H7 (cell line): ENCODE results near the gene ANGPT4. TPM values are rescaled to one million over a fixed set of nuclear protein-coding genes. Genes with fewer than 3 reads are reported as not detected.

Experiments
- DNase-seq: peaks from one replicate; pipeline ENCODE4 v3.0.0; 2012
- H3K27me3 ChIP-seq: 2 replicates; pipeline ENCODE4 v1.6.0; 2011; ENCODE audit warnings: mild to moderate bottlenecking, low read length; ENCODE audit not compliant: control insufficient read depth, insufficient read depth
- H3K36me3 ChIP-seq: replicated peaks from 2 replicates; pipeline ENCODE4 v1.5.1; 2011; ENCODE audit warnings: low read length; ENCODE audit not compliant: control insufficient read depth, insufficient read depth
- H3K4me3 ChIP-seq: 2 replicates; pipeline ENCODE4 v1.5.1; 2011; ENCODE audit warnings: low read depth, mild to moderate bottlenecking, control low read depth, low read length, moderate library complexity; ENCODE audit not compliant: insufficient read depth
- total RNA-seq: library from RNA; depleted of rRNA; stranded (reverse); fragments of >200 nt; shearing (Covaris generic); gene quantifications from 2 replicates; pipeline ENCODE4 v1.2.3, GENCODE V29; 2014; rRNA removed

The ANGPT4 gene, protein sequence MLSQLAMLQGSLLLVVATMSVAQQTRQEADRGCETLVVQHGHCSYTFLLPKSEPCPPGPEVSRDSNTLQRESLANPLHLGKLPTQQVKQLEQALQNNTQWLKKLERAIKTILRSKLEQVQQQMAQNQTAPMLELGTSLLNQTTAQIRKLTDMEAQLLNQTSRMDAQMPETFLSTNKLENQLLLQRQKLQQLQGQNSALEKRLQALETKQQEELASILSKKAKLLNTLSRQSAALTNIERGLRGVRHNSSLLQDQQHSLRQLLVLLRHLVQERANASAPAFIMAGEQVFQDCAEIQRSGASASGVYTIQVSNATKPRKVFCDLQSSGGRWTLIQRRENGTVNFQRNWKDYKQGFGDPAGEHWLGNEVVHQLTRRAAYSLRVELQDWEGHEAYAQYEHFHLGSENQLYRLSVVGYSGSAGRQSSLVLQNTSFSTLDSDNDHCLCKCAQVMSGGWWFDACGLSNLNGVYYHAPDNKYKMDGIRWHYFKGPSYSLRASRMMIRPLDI
- total RNA-seq, result 0.11 and 0.31 TPM in 2 replicates

DNA sequence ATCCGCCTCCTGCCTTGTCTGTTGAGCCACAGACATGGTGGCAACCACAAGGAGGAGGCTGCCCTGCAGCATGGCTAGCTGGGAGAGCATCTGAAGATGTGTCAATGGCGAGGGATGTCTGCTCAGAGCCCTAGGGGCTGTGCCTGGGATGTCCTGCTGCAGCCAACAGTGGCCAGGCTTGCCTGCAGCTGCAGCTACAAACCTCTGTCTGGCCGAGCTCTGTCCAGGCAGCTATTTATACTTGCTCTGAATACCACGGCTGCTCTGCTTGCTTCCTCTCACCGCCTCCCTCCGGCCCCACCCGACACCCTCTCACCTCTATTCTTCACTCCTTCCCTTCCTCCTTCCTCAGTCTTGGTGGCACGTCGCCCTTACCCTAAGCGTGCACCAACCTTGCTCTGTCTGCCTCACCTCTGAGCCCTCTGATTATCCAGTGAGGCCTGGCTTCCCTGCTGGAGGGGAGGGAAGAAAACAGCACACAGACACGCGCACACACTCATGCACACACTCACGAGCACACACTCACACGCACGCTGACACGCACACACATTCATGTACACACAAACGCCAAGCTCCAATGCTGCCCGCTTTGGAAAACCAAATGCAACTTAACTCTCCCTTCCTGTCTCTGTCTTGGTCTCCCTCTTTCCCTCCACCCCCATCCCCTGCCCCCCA, at the start of gene ANGPT4:
Gene ANGPT4, minus strand, starts transcription at position 210 of the 675 bp plus-strand sequence. Its CDS starts 120 bp downstream, at position 90.
- no peaks in the 10 kb centered on the region for H3K36me3 ChIP-seq
- H3K27me3 ChIP-seq, result no peaks in the 10 kb centered on the region
- no peak within 1 kb of the TSS for H3K4me3 ChIP-seq
- peak; percentile 55 for DNase-seq

DNA sequence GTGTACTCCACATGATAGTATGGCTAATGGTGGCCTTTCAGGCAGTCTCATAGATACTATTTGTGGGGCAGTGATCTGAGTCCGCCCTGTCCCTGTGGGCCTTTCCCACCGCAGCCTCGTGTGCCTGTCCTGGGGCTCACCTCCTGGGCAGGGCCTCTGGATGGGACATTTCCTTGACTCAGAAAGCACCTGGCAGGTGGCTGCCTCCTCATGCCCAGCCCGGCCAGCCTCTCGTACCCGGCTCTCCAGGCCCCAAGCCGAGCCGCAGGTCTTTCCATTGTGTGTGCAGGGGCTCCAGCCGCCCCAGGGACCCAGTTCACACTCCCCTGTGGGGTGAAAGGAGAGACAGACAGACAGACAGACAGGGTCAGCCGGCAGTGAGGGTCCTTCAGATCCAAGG, 47.7 kb upstream of the ANGPT4 start:
- DNase-seq, result peak; percentile 23
- Histone ChIP-seq H3K27me3 (no peaks in the 10 kb centered on the region), H3K36me3 (no peaks in the 10 kb centered on the region), H3K4me3 (no peak overlapping the region)

DNA sequence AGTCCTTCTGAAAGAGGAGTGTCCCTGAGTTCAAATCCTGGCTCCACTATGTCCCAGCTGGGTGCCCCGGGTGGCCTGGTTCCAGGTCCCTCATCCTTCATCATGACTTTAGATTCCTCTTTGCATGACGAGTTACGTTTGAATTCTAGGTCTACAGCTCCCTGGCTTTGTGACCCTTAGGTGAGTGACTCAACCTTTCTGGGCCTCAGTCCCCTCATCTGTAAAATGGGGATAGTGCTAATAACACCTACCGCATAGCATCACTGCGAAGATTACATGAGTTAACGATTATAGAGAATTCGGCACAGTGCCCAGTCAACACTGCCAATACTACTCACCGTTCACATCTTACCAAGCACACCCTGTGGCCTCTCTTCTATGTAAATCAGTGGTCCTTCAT, 46.5 kb upstream of the ANGPT4 start:
- no peak for DNase-seq
- no peak overlapping the region for H3K4me3 ChIP-seq
- no peaks in the 10 kb centered on the region for H3K27me3 ChIP-seq
- no peaks in the 10 kb centered on the region for H3K36me3 ChIP-seq

DNA sequence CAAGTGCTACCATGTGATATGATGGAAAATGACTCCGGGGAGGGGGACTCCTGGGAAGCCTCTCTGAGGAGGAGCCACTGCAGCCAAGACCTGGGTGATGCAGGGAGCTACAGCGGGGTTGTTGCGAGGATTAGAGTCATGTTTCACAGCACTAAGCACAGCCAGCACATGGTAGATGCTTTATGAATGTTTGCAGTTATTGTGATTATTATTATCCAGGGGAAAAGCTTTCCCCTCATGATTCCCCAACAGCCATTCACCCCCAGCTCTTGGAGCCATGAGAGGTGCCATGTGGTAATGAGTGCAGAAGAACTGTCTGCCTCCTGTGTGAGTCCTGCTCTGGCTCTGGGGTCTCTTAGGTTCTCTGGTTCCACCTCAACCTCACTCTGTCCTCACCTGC, 46.1 kb upstream of the ANGPT4 start:
- no peaks in the 10 kb centered on the region for H3K27me3 ChIP-seq
- no peak for DNase-seq
- H3K36me3 ChIP-seq, result no peaks in the 10 kb centered on the region
- H3K4me3 ChIP-seq, result no peak overlapping the region

DNA sequence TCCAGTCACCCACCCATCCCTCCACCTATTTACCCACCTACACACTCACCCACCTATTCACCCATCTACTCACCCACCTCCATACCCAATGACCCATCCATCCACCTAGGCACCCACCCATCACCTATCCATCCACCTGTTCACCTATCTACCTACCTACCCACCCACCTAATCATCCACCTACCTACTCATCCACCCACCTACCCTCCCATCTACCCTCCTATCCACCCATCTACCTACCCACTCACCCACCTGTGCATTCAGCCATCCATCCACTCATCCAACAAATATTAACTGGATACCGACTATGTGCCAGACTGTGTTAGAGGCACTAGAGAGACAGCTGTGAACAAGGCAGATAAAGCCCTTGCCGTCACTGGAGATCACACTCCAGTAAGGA, 45.6 kb upstream of the ANGPT4 start:
- Histone ChIP-seq H3K27me3 (no peaks in the 10 kb centered on the region), H3K4me3 (no peak overlapping the region), H3K36me3 (no peaks in the 10 kb centered on the region)
- no peak for DNase-seq

DNA sequence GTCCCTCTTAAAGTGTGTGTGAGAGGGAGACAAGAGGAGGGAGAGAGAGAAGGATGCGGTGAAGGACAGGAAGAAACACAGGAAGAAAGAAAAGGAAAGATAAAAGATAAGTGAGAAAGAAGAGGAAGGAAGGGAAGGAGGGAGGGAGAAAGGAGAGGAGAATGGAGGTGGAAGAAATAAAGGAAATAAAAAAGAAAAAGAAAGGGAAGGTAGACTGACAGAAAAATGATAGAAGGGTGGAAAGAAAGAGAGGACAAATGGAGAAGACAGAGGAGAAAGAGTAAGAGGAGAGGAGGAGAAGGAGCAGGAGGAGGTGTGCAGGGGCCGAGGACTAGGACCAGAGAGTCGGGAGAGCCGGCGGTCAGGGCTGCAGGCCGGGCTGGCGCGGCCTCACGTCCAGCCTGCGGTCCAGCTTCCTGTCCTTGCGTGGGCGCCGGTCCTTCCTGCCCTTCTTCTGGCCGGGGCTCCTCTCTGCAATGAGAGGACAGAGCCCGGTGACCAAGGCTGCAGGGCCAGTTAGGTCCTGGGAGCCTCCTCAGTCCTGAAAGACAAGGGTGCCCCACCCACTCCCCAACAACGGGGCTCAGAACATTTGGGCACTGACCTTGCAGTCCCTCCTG, 44.0 kb upstream of the ANGPT4 start:
- Histone ChIP-seq H3K36me3 (no peaks in the 10 kb centered on the region), H3K27me3 (no peaks in the 10 kb centered on the region), H3K4me3 (no peak overlapping the region)
- DNase-seq, result peak; percentile 43

DNA sequence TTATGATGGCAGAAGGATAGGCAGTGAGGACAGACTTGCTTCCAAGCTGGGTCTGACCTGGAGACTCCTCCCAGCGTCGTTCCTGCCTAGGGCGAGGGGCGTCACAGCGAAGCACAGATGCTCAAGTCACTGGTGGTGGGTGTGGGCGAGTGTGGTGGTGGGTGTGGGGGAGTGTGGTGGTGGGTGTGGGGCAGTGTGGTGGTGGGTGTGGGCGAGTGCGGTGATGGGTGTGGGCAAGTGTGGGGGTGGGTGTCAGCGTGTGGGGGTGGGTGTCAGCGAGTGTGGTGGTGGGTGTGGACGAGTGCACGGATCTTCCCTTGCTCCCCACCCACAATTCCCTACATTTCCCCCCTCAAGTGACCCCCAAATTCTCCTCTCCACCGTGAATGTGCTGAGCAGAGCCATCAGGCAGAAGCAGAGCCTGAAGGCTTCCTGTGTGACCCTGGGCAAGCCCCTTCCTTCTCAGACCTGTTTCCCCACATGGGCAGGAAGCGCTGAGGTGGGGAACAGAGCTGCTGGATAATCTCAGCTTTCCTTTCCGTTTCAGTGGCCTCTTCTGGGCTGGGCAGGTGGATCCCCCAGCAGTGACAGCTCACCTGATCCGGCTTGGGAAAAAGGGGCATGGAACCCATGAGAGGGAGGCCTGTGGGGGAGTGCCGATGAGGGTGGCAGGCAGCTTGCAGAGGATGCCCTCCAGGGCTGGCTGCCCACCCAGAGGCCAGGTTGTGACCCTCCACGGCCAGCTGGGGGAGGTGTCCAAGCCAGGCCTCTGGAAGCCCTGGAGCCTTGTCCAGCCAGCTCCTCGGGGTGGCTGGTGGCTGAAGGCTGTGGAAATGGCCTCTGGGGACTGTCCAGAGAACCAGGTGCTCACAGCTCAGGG, 43.0 kb upstream of the ANGPT4 start:
- Histone ChIP-seq H3K27me3 (no peaks in the 10 kb centered on the region), H3K4me3 (no peak overlapping the region), H3K36me3 (no peaks in the 10 kb centered on the region)
- peak; percentile 57 for DNase-seq

DNA sequence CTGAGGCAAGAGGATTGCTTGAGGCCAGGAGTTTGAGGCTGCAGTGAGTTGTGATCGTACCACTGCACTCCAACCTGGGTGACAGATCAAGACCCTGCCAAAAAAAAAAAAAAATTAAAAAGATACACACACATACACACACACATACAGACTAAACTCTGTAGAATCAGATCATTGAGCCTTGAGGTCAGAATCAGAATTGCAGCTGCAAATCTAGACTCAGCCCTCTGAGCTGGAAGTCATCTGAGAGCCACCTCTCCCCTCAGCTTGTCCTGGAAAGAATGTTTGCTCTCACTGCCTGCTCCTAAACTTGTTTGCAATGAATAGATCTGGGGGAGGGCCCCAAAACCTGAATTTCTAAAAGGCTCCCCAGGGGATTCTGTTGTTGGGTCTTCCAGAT, 41.4 kb upstream of the ANGPT4 start:
- Histone ChIP-seq H3K27me3 (no peaks in the 10 kb centered on the region), H3K4me3 (no peak overlapping the region), H3K36me3 (no peaks in the 10 kb centered on the region)
- peak; percentile 51 for DNase-seq

DNA sequence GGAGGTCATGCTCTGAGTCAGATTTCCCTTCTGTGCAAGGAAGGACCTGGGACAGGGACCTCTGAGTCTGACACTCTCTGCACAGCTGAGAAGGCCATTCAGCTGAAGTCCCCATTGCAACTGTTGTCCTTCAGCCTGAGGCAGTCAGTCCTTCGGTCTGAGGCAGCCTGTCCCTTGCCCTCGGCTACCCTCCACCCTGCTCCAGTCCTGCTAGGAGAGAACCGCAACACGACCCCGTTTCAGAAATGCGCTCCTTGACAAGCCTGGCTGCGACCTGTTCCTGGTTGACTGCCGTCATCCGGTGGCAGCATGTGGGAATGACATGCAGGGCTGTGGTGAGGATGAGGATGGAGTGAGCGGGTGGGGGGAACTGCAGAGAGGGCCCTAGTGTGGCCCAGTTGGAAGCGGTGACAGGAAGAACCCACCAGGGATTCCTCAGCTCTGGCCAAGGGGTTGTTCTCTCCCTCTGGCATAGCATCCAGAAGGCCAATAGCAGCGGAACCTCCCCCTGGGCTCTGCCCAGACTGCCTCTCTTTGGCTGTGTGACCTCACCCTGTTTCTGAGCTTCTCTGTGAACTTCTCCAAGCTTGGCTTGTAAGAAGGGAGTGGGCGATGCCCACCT, 40.3 kb upstream of the ANGPT4 start:
- H3K4me3 ChIP-seq, result no peak overlapping the region
- H3K36me3 ChIP-seq, result no peaks in the 10 kb centered on the region
- peak; percentile 93 for DNase-seq
- no peaks in the 10 kb centered on the region for H3K27me3 ChIP-seq

DNA sequence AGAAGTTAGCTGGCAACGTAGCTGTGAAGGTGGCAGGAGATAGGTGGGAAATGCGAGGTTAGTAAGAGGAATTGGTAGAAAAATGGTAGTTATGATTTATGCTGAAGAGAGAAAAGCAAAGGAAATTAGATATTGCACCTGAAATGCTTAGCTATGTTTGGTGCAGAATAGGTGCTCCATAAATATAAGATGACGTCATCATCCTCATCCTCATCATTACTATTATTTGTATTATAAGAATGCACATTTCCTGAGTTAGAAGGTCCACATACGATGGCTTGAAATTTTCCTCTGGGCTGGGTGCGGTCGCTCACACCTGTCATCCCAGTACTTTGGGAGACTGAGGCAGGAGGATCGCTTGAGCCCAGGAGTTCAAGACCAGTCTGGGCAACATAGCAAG, 39.5 kb upstream of the ANGPT4 start:
- DNase-seq, result no peak
- H3K4me3 ChIP-seq, result no peak overlapping the region

DNA sequence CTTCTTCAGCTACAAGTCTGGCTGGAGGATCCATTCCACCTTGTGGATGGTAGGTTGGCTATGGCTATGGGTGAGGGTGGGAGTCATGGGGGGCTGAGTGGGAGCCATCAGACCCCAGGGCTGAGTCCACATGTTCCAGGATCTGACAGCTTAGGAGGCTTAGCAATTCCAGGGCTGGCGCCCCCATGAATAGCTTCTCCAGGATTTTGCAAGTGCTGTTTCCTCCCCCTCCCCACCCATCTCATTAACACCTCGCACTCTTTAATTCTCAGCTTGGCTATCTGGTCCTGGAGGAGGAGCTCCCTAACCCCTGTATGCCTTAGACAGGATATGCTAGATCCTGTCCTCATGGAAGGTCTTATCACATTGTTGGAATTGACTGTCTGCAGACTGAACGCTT, 39.0 kb upstream of the ANGPT4 start:
- H3K27me3 ChIP-seq, result no peaks in the 10 kb centered on the region
- DNase-seq, result no peak
- H3K36me3 ChIP-seq, result no peaks in the 10 kb centered on the region
- no peak overlapping the region for H3K4me3 ChIP-seq

More for the DNA sequence above, 39.5 kb upstream of the ANGPT4 start:
- H3K36me3 ChIP-seq, result no peaks in the 10 kb centered on the region
- H3K27me3 ChIP-seq, result no peaks in the 10 kb centered on the region

DNA sequence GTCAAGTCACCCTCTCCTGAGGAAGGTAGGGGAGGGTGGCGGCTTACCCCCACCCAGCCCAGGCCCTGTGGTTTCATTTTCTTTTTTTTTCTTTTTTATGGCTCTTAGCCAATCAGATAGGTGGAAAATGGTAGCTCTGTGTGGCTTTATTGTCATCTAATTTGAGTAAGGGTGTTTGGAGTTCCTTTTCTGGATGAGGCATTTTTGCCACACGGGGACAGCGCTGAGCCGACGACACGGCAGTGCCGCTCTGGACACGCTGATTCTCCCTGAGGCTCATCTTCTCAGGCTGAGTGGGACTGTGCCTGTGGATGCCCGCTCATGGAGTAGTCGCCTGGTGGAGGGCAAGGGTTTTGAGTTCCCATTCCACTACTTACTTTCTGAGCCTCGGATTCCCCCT, 37.6 kb upstream of the ANGPT4 start:
- no peak overlapping the region for H3K4me3 ChIP-seq
- no peaks in the 10 kb centered on the region for H3K27me3 ChIP-seq
- no peaks in the 10 kb centered on the region for H3K36me3 ChIP-seq
- DNase-seq, result peak; percentile 60

DNA sequence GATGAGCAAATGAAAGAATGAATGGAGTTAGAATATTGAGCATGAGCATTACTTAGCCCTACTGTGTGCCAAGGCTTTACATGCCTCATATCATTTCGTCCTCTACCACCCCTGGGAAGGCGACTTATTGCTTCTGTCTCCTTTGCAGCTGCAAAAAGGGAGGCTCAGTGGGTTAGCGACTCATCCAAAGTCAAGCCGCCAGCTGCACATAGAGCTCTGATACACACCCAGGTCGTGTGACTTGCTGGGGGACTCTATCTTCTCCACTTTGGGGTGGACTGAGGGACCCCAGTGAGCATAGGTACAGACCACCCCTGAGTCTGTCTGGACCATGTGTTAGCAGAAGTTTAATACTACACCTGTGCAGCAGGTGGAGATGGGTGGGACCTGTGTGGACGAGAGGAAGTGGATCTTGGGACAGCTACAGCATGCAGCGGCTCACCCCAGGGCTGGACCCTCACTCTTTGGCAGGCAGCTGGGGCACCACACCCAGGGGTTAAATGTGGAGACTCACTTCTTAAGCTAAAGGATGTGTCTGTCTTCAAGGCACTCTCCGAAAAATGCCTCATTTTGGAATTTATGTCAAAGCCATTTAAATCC, 36.2 kb upstream of the ANGPT4 start:
- DNase-seq, result no peak
- Histone ChIP-seq H3K27me3 (no peaks in the 10 kb centered on the region), H3K36me3 (no peaks in the 10 kb centered on the region), H3K4me3 (no peak overlapping the region)
